ENCODE measurements around the gene ALX3.

Gene ALX3

DNA sequence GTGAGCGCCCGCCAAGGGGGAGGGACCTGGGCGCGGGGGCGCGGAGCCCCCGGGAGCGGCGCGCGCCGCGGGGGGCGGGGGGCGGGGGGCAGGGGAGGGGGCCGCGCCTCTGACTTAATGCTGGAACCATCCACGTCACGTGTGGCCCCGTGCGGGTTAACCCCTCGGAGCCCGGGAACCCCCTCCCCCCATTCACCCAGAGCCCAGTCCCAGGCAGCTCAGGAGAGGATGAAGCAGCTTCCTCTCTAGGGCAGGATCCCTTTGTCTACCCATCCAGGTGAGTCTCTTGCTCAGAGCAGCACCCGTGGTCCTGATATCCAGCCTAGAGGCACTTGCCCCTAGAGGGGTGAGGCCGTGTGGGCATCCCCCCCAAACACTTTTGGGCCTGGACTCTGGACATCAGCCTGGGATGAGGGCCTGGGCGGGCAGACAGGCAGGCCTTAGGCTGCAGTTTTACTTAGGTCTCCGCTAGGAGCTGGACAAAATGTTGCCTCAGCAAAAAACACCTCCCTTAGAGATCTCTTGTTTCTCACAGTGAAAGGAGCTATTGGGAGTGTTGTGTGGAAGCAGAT is at the start of gene ALX3:
TSS of gene ALX3 (minus strand) at position 2 of the 572 bp plus-strand sequence. CDS start 60 bp downstream, outside the sequence.
- TF ChIP-seq, protein P1, sequence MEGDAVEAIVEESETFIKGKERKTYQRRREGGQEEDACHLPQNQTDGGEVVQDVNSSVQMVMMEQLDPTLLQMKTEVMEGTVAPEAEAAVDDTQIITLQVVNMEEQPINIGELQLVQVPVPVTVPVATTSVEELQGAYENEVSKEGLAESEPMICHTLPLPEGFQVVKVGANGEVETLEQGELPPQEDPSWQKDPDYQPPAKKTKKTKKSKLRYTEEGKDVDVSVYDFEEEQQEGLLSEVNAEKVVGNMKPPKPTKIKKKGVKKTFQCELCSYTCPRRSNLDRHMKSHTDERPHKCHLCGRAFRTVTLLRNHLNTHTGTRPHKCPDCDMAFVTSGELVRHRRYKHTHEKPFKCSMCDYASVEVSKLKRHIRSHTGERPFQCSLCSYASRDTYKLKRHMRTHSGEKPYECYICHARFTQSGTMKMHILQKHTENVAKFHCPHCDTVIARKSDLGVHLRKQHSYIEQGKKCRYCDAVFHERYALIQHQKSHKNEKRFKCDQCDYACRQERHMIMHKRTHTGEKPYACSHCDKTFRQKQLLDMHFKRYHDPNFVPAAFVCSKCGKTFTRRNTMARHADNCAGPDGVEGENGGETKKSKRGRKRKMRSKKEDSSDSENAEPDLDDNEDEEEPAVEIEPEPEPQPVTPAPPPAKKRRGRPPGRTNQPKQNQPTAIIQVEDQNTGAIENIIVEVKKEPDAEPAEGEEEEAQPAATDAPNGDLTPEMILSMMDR (IDR thresholded peaks at IDR 0.05; ENCODE audit: low read depth, low read length) = no peak
- no peak within 1 kb of the TSS for H3K4me3 ChIP-seq (ENCODE audit: low read depth, low read length)

DNA sequence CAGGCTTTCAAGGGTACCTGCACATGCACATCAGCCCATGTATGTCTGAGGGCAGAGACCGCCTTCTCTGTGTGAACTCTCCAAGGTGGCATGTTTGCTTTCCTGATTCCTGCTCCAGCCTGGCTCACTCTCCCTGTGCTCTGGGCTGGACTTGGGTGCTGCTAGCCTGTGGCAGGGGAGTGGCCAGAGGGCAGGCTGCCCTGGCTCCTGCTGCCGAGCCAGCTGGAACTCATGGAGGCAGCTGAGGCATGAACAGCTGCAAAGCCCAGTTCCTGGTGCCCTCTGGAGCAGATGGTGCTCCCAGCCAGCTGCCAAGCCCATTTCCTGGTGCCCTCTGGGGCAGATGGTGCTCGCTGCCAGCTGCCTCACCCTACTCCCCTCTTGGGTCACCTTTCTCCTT is 49.4 kb upstream of the ALX3 start:
- TF ChIP-seq, protein P1 (IDR thresholded peaks at IDR 0.05; ENCODE audit: low read depth, low read length) = no peak
- H3K4me3 ChIP-seq (ENCODE audit: low read depth, low read length) = no peak overlapping the region

DNA sequence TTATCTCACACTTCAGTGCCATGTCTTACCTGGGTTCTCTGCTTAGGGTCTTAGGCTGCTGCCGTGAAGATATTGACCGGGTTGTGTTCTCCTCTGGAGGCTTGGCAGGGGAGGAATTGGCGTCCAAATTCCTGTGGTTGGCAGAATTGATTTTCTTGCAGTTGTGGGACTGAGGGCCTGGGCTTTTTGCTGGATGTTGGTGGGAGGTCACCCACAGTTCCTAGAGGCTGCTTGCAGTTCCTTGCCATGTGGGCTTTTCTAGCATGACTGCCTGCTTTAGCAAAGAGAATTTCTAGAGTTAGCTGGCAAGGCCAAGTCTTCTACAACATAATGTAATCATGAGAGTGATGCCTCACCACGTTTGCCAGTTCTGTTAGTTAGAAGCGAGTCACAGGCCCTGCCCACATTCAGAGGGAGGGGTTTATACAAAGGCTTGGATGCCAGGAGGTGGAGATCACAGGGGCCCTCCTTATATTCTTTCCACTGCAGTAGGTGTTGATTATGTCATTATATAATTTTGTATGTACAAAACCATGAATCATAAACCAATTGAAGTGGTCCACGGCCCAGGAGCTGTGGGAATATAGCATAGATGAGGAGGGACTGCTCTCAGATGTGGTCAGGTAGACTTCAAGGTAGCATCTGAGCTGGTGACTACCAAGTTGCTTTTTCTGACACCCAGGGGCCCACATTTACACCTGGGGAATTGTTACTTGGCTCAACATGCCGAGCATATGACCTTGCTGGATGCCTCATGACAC is 48.3 kb upstream of the ALX3 start:
- H3K4me3 ChIP-seq (ENCODE audit: low read depth, low read length) = no peak overlapping the region
- TF ChIP-seq, protein P1 (IDR thresholded peaks at IDR 0.05; ENCODE audit: low read depth, low read length) = no peak

DNA sequence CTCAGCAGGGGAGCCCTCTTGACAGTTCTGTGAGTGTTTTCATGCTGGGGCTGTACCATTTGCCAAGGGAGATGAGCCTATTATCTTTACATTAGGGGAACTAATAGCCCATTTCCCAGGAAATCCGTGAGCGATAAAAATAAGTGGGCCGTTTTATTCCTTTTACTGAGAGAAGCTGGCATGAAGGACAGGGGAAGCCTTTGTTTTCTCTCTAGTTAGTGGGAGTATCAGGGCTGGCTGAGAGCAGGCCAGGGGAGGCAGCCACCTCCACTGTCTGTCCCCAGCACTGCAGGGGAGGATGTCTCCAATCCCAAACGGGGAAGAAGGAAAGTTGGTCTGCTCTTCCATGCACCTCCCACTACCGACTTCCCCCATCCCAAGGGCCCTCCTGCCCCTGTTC is 44.3 kb upstream of the ALX3 start:
- TF ChIP-seq, protein P1 (IDR thresholded peaks at IDR 0.05; ENCODE audit: low read depth, low read length) = no peak
- no peak overlapping the region for H3K4me3 ChIP-seq (ENCODE audit: low read depth, low read length)

DNA sequence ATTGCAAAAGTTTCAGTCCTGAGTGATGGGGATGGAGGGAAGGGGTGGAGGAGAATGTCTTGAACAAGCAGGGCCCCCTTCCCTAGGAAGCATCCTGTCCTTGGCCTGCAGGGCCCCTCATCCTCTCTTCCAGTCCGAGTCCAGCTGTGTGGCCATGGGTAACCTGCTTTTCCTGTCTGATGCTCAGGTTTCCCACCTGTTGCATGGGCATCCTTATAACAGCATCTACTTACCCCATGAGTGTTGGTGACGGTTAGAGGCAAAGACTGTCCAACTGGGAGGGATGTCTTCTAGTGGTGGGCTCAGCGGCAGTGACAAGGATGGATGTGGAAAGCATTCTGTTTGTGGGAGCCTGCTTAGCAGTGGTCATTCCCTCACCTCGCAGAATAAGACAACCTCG is 43.7 kb upstream of the ALX3 start:
- TF ChIP-seq, protein P1 (IDR thresholded peaks at IDR 0.05; ENCODE audit: low read depth, low read length) = no peak
- H3K4me3 ChIP-seq (ENCODE audit: low read depth, low read length) = no peak overlapping the region

DNA sequence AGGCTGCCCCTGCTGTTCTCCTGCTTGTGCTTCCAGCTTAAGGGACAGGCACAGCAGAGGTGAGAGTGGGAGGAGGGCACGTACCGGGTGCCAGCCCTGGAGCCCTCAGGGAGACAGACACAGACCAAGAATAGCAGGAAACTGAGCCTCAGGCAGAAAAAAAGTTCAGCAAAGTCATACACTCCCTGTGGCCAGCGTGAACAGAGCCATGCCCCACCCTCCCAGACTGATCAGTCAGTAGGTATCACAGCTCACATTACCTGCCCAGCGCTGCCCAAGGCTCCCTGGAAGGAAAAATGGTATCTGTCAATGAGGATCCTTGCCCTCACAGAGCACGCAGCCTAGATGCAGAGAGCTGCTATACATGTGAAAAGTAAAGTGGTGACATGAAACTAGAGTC is 43.1 kb upstream of the ALX3 start:
- no peak overlapping the region for H3K4me3 ChIP-seq (ENCODE audit: low read depth, low read length)
- TF ChIP-seq, protein P1 (IDR thresholded peaks at IDR 0.05; ENCODE audit: low read depth, low read length) = no peak

DNA sequence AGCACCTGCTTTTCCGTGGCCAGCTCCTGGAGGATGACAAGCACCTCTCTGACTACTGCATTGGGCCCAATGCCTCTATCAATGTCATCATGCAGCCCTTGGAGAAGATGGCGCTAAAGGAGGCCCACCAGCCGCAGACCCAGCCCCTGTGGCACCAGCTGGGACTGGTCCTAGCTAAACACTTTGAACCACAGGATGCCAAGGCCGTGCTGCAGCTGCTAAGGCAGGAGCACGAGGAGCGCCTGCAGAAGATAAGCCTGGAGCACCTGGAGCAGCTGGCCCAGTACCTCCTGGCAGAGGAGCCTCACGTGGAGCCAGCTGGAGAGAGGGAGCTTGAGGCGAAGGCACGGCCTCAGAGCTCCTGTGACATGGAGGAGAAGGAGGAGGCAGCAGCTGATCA is 42.2 kb upstream of the ALX3 start:
- TF ChIP-seq, protein P1 (IDR thresholded peaks at IDR 0.05; ENCODE audit: low read depth, low read length) = no peak
- no peak overlapping the region for H3K4me3 ChIP-seq (ENCODE audit: low read depth, low read length)
